H1 (cell line): Measurements from ENCODE around the gene EIF3B. TPM values are rescaled to one million over a fixed set of nuclear protein-coding genes. Genes with fewer than 3 reads are reported as not detected.

Experiments used
- CTCF ChIA-PET: fragments of 300-600 bp; sonication (Branson Sonifier 250); formaldehyde crosslinking; loops from one replicate; lab custom pipeline; 2021; ENCODE audit not compliant: partially characterized antibody; lab: Charles Lee
- POLR2A ChIA-PET: fragments of 300-600 bp; sonication (Branson Sonifier 250); formaldehyde crosslinking; loops from one replicate; lab custom pipeline; 2021; ENCODE audit warnings: inconsistent platforms; ENCODE audit not compliant: partially characterized antibody; lab: Charles Lee
- DNase-seq, 2 experiments: peaks; one replicate each; pipeline versions ENCODE4 v3.0.0 to v3.0.0-alpha.2; 2010 to 2022; ENCODE audit warnings: low spot score in 2 of 2, low read depth in 1 of 2, mixed read lengths in 1 of 2
- FAIRE-seq: peaks from 2 replicates; lab custom pipeline; 2011; peaks lifted over from hg19 to GRCh38; lab: Jason Lieb, UNC
- H2AFZ ChIP-seq: 2 replicates; pipeline ENCODE4 v1.8.1; 2012; ENCODE audit warnings: low read length, inconsistent platforms
- H2AK5ac ChIP-seq: 2 replicates; pipeline ENCODE4 v1.6.1; 2013; ENCODE audit warnings: low read depth, low read length
- H2BK120ac ChIP-seq: replicated peaks from 2 replicates; pipeline ENCODE3; 2013; ENCODE audit warnings: low read depth, low read length, inconsistent platforms
- H2BK12ac ChIP-seq: 2 replicates; pipeline ENCODE4 v1.6.1; 2013; ENCODE audit warnings: low read depth, low read length
- H2BK15ac ChIP-seq: 2 replicates; pipeline ENCODE4 v1.6.1; 2013; ENCODE audit warnings: low read length
- H2BK20ac ChIP-seq: 2 replicates; pipeline ENCODE4 v1.6.1; 2013; ENCODE audit warnings: low read length
- H2BK5ac ChIP-seq: 2 replicates; pipeline ENCODE4 v1.6.1; 2013; ENCODE audit warnings: low read depth, low read length
- H3K14ac ChIP-seq: 2 replicates; pipeline ENCODE4 v1.6.1; 2013; ENCODE audit warnings: inconsistent platforms; ENCODE audit not compliant: insufficient read length
- H3K18ac ChIP-seq: 2 replicates; pipeline ENCODE4 v1.6.1; 2013; ENCODE audit warnings: low read length; ENCODE audit errors: extremely low read depth
- H3K23ac ChIP-seq: 2 replicates; pipeline ENCODE4 v1.6.1; 2013; ENCODE audit warnings: inconsistent platforms; ENCODE audit not compliant: insufficient read length
- H3K23me2 ChIP-seq: 2 replicates; pipeline ENCODE4 v1.6.1; 2013; ENCODE audit warnings: low read depth, low read length
- H3K27ac ChIP-seq: 2 replicates; pipeline ENCODE4 v1.6.1; 2011; ENCODE audit warnings: low read depth, low read length, inconsistent platforms
- H3K27me3 ChIP-seq, 4 experiments: replicated peaks in 1 of 4; 1 replicate in 1 of 4; 2 replicates in 3 of 4; pipeline versions ENCODE4 v1.6.1 to v1.8.1; 2011 to 2013; ENCODE audit warnings: low read length in 3 of 4, mild to moderate bottlenecking in 3 of 4, inconsistent platforms in 2 of 4, mixed read lengths in 2 of 4, moderate library complexity in 1 of 4; ENCODE audit not compliant: control insufficient read depth in 3 of 4, insufficient read depth in 3 of 4; ENCODE audit errors: extremely low read depth in 1 of 4
- H3K36me3 ChIP-seq, 4 experiments: 2 replicates each; pipeline versions ENCODE4 v1.6.1 to v1.8.1; 2011 to 2013; ENCODE audit warnings: mild to moderate bottlenecking in 4 of 4, low read length in 3 of 4, moderate library complexity in 2 of 4, control low read depth in 1 of 4, inconsistent platforms in 1 of 4; ENCODE audit not compliant: insufficient read depth in 4 of 4, control insufficient read depth in 2 of 4
- H3K4ac ChIP-seq: replicated peaks from 2 replicates; pipeline ENCODE3; 2013; ENCODE audit warnings: low read length, low read depth, mixed read lengths, inconsistent platforms; ENCODE audit not compliant: insufficient read length
- H3K4me1 ChIP-seq, 4 experiments: replicated peaks in 1 of 4; 1 replicate in 1 of 4; 2 replicates in 3 of 4; pipeline versions ENCODE4 v1.6.1 to v1.8.1; 2011 to 2013; ENCODE audit warnings: low read length in 3 of 4, inconsistent platforms in 2 of 4, mixed read lengths in 1 of 4; ENCODE audit not compliant: insufficient read depth in 4 of 4, control insufficient read depth in 3 of 4
- H3K4me2 ChIP-seq, 2 experiments: 2 replicates each; pipeline versions ENCODE4 v1.6.1 to v1.8.1; 2011 to 2013; ENCODE audit warnings: low read depth in 2 of 2, low read length in 2 of 2, control low read depth in 1 of 2, inconsistent platforms in 1 of 2, mild to moderate bottlenecking in 1 of 2; ENCODE audit not compliant: insufficient read depth in 1 of 2
- H3K4me3 ChIP-seq, 4 experiments: fragments of 200-600, 300-600 bp in 1 of 4; sonication (generic), shearing (Covaris generic), sonication (Bioruptor Twin) in 1 of 4; 2 replicates each; pipeline versions ENCODE4 v1.5.1 to v1.8.1; 2011 to 2016; ENCODE audit warnings: low read length in 4 of 4, low read depth in 3 of 4, control low read depth in 2 of 4, inconsistent platforms in 2 of 4, mild to moderate bottlenecking in 2 of 4, mixed read lengths in 1 of 4, moderate library complexity in 1 of 4; ENCODE audit not compliant: insufficient read depth in 2 of 4; ENCODE audit errors: extremely low read depth in 1 of 4
- H3K56ac ChIP-seq: replicated peaks from 2 replicates; pipeline ENCODE3; 2013; ENCODE audit warnings: low read depth, mild to moderate bottlenecking, mixed read lengths, low read length, inconsistent platforms; ENCODE audit not compliant: insufficient read length
- H3K79me1 ChIP-seq: 2 replicates; pipeline ENCODE4 v1.6.1; 2013; ENCODE audit warnings: low read depth, low read length, control low read depth
- H3K79me2 ChIP-seq, 2 experiments: 2 replicates each; pipeline versions ENCODE4 v1.6.1 to v1.8.1; 2012 to 2013; ENCODE audit warnings: low read length in 2 of 2, mild to moderate bottlenecking in 2 of 2, inconsistent platforms in 1 of 2; ENCODE audit not compliant: insufficient read depth in 2 of 2, control insufficient read depth in 1 of 2
- H3K9ac ChIP-seq, 4 experiments: replicated peaks in 1 of 4; 1 replicate in 1 of 4; 2 replicates in 3 of 4; pipeline versions ENCODE4 v1.6.1 to v1.8.1; 2011 to 2013; ENCODE audit warnings: low read depth in 3 of 4, low read length in 3 of 4, control low read depth in 2 of 4, mild to moderate bottlenecking in 2 of 4, moderate library complexity in 2 of 4, inconsistent platforms in 1 of 4; ENCODE audit errors: extremely low read depth in 1 of 4
- H3K9me3 ChIP-seq, 2 experiments: 2 replicates each; pipeline versions ENCODE4 v1.6.1 to v1.8.1; 2012 to 2013; ENCODE audit warnings: mild to moderate bottlenecking in 2 of 2, moderate library complexity in 2 of 2, control low read depth in 1 of 2, inconsistent platforms in 1 of 2, low read depth in 1 of 2, low read length in 1 of 2, mixed read lengths in 1 of 2; ENCODE audit not compliant: insufficient read depth in 2 of 2
- H4K20me1 ChIP-seq, 2 experiments: replicated peaks in 1 of 2; 2 replicates each; pipeline versions ENCODE3 to v1.8.1; 2011 to 2013; ENCODE audit warnings: inconsistent platforms in 2 of 2, low read length in 2 of 2, mild to moderate bottlenecking in 1 of 2; ENCODE audit not compliant: insufficient read depth in 2 of 2, control insufficient read depth in 1 of 2
- H4K5ac ChIP-seq: 2 replicates; pipeline ENCODE4 v1.6.1; 2013; ENCODE audit warnings: low read length, low read depth, mixed read lengths, inconsistent platforms; ENCODE audit not compliant: insufficient read length
- H4K8ac ChIP-seq: 2 replicates; pipeline ENCODE4 v1.8.0; 2013; ENCODE audit warnings: mild to moderate bottlenecking, moderate library complexity, low read length, inconsistent platforms; ENCODE audit not compliant: insufficient read depth; ENCODE audit errors: extremely low read depth
- H4K91ac ChIP-seq: replicated peaks from 2 replicates; pipeline ENCODE3; 2013; ENCODE audit warnings: low read length, mixed read lengths, inconsistent platforms; ENCODE audit not compliant: insufficient read length
- BCL11A ChIP-seq, 2 experiments: IDR thresholded peaks; one replicate each; pipeline ENCODE4 v1.6.1; 2011; ENCODE audit warnings: low read depth in 2 of 2, low read length in 2 of 2, mild to moderate bottlenecking in 2 of 2
- CHD1 ChIP-seq: IDR thresholded peaks from 2 replicates; pipeline ENCODE4 v1.6.1; 2012; ENCODE audit warnings: low read depth, low read length, improper control_type of control experiment
- FOSL1 ChIP-seq: IDR thresholded peaks from 2 replicates; pipeline ENCODE4 v1.6.1; 2011; ENCODE audit warnings: mild to moderate bottlenecking, low read depth, low read length, moderate library complexity; ENCODE audit not compliant: insufficient read depth
- KDM5A ChIP-seq: fragments of 200-600 bp; IDR thresholded peaks from 2 replicates; pipeline ENCODE4 v1.7.1; 2012; ENCODE audit warnings: mild to moderate bottlenecking, low read length, inconsistent platforms, mixed read lengths
- MAFK ChIP-seq: IDR thresholded peaks from 2 replicates; pipeline ENCODE4 v1.6.1; 2012; ENCODE audit warnings: low read depth, mild to moderate bottlenecking, improper control_type of control experiment, low read length
- POU5F1 ChIP-seq: IDR thresholded peaks from 2 replicates; pipeline ENCODE4 v1.6.1; 2011; ENCODE audit warnings: low read depth, mild to moderate bottlenecking, low read length, moderate library complexity
- SIX5 ChIP-seq: IDR thresholded peaks from 2 replicates; pipeline ENCODE4 v1.6.1; 2011; ENCODE audit warnings: mild to moderate bottlenecking, low read depth, low read length
- SP1 ChIP-seq: IDR thresholded peaks from 2 replicates; pipeline ENCODE4 v1.6.1; 2011; ENCODE audit warnings: low read depth, low read length
- SP4 ChIP-seq: IDR thresholded peaks from 2 replicates; pipeline ENCODE4 v1.6.1; 2012; ENCODE audit warnings: low read length, inconsistent platforms
- TAF1 ChIP-seq: IDR thresholded peaks from 2 replicates; pipeline ENCODE4 v1.6.1; 2011; ENCODE audit warnings: mild to moderate bottlenecking, low read depth, low read length
- WGBS, 2 experiments: shearing (Covaris generic) in 1 of 2; methylation state at CpG; one replicate each; pipeline versions ENCODE4 v1.1.6 to v1.1.7; 2013 to 2015; ENCODE audit warnings: low lambda C conversion rate in 2 of 2, mixed read lengths in 2 of 2, inconsistent platforms in 1 of 2, low coverage in 1 of 2, missing lambda C conversion rate in 1 of 2; ENCODE audit not compliant: insufficient replicate concordance in 2 of 2, insufficient coverage in 1 of 2, insufficient read length in 1 of 2; ENCODE audit errors: extremely low coverage in 1 of 2, missing lambda C conversion rate in 1 of 2; 5-methylcytosine and 5-hydroxymethylcytosine counted together
- polyA plus RNA-seq, 7 experiments: library from polyadenylated mRNA; depleted of rRNA in 3 of 7; stranded (reverse) in 5 of 7; unstranded in 2 of 7; fragments of >200 nt in 5 of 7; fragments of 200-250 nt in 2 of 7; gene quantifications; 1 replicate in 5 of 7; 2 replicates in 1 of 7; 4 replicates in 1 of 7; pipeline versions ENCODE4 v1.2.1 to v1.2.3, GENCODE V29; 2011 to 2013; ENCODE audit warnings: missing spikeins in 2 of 7, mixed read lengths in 2 of 7
- total RNA-seq: library from RNA; stranded (reverse); fragmentation: NEBNext Ultra II Directional; extraction: Animal tissue kit (Norgen Biotek cat#: 25700); gene quantifications from 2 replicates; pipeline ENCODE4 v1.2.1, GENCODE V29; 2021
- TF ChIP-seq, protein P1 (sequence below): IDR thresholded peaks from 2 replicates; pipeline ENCODE4 v1.6.1; 2012; ENCODE audit warnings: inconsistent platforms
- TF ChIP-seq, protein P2 (sequence below): IDR thresholded peaks from 2 replicates; pipeline ENCODE4 v1.6.1; 2011; ENCODE audit warnings: low read depth, mild to moderate bottlenecking, low read length; ENCODE audit not compliant: insufficient read depth
- TF ChIP-seq, protein P3 (sequence below): IDR thresholded peaks from 2 replicates; pipeline ENCODE4 v1.6.1; 2012; ENCODE audit warnings: low read length, inconsistent platforms

EIF3B gene
- total and polyA plus RNA-seq, 2 of the 8 experiments (the other 6 are each of a cell fraction or from before 2014, with no cell fraction given): 167 to 316 TPM

DNA sequence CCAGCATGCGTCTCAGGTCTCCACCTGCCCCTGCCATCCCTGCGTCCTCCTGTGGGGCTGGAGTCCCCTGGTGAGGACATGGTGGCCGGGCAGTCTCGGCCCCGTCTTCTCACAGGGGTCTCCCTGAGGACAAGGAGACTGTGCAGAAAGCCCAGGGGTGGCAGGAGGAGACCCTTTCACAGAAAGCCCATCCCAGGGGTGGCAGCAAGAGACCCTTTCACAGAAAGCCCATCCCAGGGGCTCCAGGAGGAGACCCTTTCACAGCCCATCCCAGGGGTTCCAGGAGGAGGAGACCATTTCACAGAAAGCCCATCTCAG, 34.0 kb downstream of the EIF3B start:
- no peak overlapping the region for H2AK5ac ChIP-seq
- no peak overlapping the region for H2BK15ac ChIP-seq
- H3K4ac ChIP-seq: no peak overlapping the region
- ChIA-PET POLR2A (no interaction called here), CTCF (no interaction called here)
- H3K79me1 ChIP-seq: no peaks in the 10 kb centered on the region
- H2AFZ ChIP-seq: no peak overlapping the region
- no peaks in the 10 kb centered on the region for H3K36me3 ChIP-seq
- H3K9ac ChIP-seq: no peak overlapping the region
- H3K56ac ChIP-seq: no peak overlapping the region
- no peak for DNase-seq
- no peak for FAIRE-seq
- H4K5ac ChIP-seq: no peak overlapping the region
- no peak overlapping the region for H3K27ac ChIP-seq
- H4K91ac ChIP-seq: no peak overlapping the region
- no peaks in the 10 kb centered on the region for H3K9me3 ChIP-seq
- no peaks in the 10 kb centered on the region for H4K20me1 ChIP-seq
- H2BK12ac ChIP-seq: no peak overlapping the region
- no peak overlapping the region for H3K14ac ChIP-seq
- no peak overlapping the region for H2BK5ac ChIP-seq
- no peak overlapping the region for H3K23ac ChIP-seq
- whole genome bisulfite sequencing, 2 experiments: 79% methylated on average over 5 of the region's 5 CpGs; no CpG with 5 or more reads in 1 of the 2 experiments
- no peaks in the 10 kb centered on the region for H3K23me2 ChIP-seq
- H2BK20ac ChIP-seq: no peak overlapping the region
- no peaks in the 10 kb centered on the region for H3K27me3 ChIP-seq
- no peak overlapping the region for H3K18ac ChIP-seq
- no peak overlapping the region for H3K4me2 ChIP-seq
- H3K4me3 ChIP-seq: no peak overlapping the region
- no peak overlapping the region for H2BK120ac ChIP-seq
- H4K8ac ChIP-seq: peak overlapping the region; percentile 25; the same call in 1 of the 2 replicates
- no peaks in the 10 kb centered on the region for H3K79me2 ChIP-seq
- H3K4me1 ChIP-seq: peaks cover 0 to 5% (median 0%) of the 10 kb centered on the region in 4 experiments; a peak in 2 of 7 replicates
- TF ChIP-seq MAFK (no peak), FOSL1 (no peak), CHD1 (no peak), SIX5 (no peak), KDM5A (no peak), TAF1 (no peak), BCL11A (IDR thresholded peaks at IDR 0.05; ENCODE audit: low read depth in 2 of 2, low read length in 2 of 2) (no peak), POU5F1 (no peak), SP4 (no peak), SP1 (no peak)
- TF ChIP-seq, protein P1, sequence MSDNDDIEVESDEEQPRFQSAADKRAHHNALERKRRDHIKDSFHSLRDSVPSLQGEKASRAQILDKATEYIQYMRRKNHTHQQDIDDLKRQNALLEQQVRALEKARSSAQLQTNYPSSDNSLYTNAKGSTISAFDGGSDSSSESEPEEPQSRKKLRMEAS: no peak
- TF ChIP-seq, protein P2, sequence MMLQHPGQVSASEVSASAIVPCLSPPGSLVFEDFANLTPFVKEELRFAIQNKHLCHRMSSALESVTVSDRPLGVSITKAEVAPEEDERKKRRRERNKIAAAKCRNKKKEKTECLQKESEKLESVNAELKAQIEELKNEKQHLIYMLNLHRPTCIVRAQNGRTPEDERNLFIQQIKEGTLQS: no peak
- TF ChIP-seq, protein P3, sequence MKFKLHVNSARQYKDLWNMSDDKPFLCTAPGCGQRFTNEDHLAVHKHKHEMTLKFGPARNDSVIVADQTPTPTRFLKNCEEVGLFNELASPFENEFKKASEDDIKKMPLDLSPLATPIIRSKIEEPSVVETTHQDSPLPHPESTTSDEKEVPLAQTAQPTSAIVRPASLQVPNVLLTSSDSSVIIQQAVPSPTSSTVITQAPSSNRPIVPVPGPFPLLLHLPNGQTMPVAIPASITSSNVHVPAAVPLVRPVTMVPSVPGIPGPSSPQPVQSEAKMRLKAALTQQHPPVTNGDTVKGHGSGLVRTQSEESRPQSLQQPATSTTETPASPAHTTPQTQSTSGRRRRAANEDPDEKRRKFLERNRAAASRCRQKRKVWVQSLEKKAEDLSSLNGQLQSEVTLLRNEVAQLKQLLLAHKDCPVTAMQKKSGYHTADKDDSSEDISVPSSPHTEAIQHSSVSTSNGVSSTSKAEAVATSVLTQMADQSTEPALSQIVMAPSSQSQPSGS: no peak
